GM19043 (cell line): Measurements from ENCODE around the gene EFNA5.

ENCODE experiments used
- ATAC-seq: cut with Tn5 transposase; IDR thresholded peaks from one replicate; pipeline ENCODE4 v1.9.1; 2021; ENCODE audit warnings: low read depth; ENCODE audit not compliant: unreplicated experiment

Gene EFNA5

DNA sequence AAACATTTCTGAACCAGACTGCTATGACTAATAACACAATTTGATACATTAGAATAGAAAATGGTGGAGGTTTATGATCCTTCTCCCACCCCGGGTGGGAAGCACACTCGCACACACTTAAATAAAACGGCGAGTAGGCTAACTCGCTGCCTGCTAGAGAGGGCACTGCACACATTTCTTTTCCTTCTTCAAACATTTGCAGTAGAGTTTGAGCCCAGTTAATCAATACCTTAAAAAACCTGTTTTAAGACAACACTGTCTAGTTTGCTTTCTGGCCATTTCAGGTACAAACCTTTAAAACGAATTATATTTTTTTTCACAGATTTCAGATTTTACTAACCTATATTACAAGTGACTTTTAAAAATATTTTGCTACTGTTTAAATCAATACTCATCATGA is 63.5 kb downstream of the EFNA5 start:
- no peak for ATAC-seq

DNA sequence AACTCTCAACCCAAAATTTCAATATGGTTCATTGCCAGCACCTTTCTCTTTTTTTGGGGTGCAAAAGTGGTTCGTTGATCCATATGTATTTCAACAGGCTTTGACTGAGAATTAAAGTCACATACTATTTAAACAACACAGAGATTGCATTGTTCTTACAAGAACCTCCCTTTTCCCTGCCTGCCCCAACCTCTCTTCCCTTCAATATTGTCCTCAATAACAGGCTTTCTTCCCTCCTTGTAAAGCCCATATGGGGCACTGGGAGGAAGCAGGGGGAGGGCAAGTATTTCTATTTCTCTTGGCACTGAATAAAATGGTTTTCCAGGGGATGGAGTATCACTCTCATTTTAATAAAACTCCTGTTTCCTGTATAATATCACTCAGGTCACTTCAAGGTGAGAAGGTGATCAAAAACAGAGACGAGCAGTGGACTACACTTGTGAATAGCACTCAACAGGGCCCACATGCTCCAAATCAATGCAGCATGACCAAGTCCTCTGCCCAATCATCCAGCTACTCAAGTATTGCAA is 65.1 kb downstream of the EFNA5 start:
- ATAC-seq = no peak

DNA sequence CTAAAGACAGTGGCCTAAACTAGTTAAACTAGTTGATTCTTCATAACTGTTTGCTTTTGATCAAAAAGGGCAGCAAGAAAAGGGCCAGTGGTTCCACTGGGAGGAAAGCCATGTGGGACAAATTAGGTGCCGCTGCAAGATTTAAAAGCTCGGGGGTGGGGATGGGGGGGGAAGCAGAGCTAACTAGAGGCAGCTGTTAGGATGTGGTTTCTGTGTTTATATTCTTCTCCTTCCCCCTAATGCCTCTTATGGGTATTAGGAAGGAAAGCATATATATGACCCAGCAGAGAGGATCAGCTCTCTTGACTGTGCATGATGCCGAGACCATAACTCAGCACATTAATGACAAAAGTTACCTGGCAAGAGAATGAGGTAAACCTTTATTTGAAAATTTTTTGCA is 65.7 kb downstream of the EFNA5 start:
- ATAC-seq = peak; percentile 61

DNA sequence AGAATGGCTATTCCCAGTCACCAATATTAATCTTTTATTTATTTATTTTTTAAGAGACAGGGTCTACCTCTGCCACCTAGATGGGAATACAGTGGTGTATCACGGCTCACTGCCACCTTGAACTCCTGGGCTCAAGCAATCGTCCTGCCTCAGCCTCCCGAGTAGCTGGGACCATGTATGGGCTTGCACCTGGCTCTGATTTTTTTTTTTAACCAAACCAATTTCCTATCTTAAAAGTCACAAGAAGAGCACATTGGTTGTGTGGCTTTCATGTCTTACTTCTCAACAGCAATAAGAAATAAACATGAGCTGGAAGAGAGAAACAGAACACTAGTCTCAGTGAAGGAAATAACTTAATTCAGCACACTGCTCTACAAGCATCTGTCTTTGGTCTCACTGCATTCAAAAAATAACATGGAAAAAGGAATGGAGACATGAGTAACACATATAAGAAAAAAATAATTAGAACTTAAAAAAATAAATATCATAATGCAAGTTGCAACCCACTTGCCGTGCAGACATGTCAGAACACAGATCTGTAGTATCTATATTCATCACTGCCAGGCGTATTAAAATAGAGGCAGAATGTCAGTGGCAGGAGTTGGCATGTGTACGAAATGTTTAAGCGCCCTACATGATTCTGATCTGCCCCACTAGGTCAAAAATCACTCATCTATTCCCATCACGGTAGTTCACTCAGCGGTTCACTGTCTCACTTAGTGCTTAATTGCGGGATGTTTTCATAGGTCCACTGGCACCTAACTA is 66.4 kb downstream of the EFNA5 start:
- ATAC-seq = no peak

DNA sequence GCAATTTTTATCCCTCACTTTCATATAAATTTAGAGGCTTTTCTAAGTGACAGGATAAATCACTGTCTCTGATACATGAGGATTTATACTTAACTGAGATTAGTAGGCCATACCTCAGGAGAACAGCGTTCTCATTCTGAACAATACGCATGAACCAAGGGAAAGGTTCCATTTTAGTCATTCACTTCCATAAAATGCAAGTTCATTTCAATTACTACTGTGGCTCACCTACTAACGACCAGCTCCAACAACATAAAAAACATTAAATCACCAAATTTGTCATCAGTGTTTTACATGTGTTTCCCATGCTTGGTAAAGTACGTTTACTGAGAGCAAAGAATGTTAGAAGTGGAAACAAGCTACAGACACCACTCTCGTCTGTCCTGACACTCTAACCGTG is 67.4 kb downstream of the EFNA5 start:
- ATAC-seq = no peak

DNA sequence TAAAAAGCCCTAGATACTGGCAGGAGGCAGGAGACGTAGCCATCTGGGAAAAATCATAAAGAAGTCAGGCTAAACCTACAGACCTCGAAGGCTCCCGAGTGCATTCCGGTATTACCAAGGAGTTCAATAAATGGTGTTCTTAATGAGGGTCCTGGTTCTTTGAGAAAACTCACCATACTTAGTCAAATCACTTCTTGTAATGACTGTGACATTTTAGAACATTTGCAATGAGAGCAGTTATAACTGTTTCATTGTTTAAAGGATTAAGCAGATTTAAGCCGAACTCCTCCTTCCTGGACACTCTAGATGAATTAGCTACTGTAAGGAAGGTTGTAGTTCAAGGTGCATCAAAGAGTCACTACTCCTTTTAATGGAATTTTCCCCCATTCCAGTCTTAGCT is 67.8 kb downstream of the EFNA5 start:
- ATAC-seq = no peak

DNA sequence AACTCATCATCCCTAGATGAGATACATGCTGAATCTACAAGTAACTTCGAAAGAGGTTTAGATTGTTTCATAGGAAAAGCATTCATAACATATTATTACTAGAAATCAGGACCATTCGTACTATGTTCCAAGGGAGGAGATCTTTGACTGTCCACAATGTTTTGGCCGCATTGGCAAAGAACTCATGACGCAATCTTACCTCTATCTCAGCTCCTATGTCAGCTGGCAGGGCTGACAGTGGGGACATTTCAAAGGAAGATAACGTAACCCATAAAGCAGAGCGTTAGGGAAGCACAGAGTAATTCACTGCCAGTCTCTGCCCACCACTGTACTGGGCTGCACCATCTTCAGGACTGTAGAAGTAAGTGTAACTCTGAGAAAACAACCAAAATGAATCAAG is 69.7 kb downstream of the EFNA5 start:
- no peak for ATAC-seq

DNA sequence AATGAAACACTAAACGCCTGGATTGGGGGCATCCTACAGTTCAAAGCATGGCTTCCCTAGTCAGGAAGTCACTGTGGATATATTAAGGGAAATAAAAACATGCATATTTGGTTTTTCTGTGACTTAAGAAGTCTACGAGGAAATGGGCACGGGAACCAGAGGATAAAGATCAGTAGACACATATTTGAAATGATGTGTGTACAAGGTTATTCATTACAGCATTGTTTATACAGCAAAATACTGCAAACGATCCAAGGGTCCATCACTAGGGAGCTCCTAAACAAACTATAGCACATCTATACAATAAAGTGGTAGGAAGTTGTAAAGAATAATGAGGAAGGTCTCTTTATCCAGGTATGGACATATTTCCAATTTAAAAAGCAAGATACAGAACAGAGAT is 71.8 kb downstream of the EFNA5 start:
- no peak for ATAC-seq

DNA sequence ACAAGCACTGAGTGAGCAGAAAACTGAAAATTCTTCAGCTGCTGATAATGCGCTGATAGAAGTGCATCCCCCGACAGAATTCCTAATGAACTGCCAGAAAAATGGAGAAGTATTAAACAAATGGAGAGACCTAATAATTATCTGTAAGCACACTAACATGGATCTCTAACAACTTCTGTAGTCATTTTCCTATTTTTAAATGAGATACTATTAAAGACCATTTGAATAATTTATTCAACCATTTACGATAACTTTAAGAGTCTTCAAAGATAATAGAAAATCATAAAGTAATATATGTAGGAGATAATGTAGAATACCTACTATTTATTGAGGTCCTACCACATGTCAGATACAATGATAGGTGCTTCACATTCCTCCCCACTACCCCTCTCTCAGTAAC is 72.9 kb downstream of the EFNA5 start:
- ATAC-seq = no peak

DNA sequence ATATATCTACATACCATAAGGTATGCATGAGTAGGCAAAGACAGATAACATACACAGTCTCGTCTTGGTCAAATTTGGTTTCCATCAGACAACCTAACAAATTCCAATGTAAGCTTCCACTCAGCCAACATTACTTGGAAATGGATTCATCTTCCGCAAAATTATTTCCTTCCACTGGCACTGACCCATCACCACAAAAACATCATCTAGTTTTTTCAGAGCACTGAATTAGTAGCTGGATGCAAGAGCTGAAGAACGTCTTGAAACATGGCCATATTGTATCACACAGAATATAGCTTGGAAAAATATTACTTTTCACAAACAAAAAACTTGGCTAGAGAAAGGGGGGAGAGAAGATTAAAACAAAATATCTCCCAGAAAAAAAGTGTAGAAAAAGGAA is 73.5 kb downstream of the EFNA5 start:
- ATAC-seq = no peak

DNA sequence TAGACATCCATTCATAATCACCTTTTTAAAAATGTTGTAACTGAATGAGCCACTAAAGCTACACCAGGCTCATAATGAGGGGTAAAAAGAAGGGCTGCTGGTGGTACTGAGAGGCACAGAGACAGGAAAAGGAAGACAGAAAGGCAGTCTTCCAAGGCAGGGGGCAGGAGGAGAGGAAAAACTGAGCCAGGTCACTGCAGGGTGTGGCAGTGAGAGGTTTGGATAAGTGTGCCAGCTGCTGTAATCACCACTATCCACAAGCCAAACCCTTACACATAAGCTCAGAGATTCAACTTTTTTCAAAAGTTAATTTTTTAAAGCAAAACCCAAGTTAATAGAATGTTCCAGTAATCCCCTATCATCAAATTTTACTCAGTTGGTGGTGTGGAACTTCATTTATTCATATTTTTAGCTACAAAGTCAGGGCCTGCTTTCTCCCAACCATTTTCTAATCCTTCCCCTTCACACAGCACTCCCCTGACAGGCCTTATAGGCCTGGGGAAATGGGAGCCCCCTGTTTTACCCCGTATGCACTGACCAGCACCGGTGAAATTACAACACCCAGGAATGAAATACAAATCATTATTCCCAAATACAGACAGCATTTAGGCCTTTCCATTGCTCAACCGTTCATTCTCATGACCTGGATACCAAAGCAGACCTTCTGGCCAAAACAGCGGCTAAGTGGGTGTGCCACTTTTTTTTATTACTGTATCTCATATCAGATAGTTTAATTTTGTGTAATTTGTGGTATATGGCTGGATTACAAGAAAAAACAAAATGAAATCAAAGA is 76.3 kb downstream of the EFNA5 start:
- ATAC-seq = no peak

DNA sequence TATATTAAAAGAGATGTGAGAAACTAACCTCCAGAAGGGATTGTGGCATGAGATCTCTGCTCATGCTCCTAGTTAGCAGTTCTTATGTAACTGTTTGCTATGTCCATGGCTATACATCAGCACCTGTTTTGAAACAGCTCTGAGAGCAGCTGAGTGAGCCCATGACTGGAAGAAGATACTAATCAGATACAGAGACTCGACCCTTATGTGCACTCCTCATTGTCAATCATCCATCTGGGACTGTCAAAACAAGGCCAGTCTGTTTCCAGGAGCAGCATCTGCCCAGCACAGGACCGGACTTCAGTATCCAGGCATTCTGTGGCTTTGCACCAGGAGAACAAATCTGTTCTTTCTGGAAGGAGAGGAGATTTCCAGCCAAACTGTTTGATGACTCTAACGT is 77.7 kb downstream of the EFNA5 start:
- no peak for ATAC-seq

DNA sequence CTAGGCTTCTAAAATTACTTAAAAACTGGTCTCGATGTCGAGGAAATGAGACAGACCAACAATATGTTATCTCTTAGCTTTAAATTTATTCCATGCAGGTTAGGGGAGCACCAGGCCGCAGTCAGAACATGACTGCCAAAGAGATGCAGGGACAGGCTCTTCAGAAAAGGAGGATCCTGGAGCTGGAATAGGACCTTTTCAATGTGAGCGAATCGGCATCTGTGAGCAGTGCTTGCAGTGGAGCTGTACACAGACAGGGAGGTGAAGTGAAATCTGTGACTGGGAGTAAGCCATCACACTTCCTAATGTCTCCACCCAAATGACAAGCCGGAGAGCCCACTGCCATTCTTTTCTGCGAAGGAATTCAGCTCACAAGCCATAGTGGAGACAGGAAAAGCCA is 78.2 kb downstream of the EFNA5 start:
- ATAC-seq = no peak

DNA sequence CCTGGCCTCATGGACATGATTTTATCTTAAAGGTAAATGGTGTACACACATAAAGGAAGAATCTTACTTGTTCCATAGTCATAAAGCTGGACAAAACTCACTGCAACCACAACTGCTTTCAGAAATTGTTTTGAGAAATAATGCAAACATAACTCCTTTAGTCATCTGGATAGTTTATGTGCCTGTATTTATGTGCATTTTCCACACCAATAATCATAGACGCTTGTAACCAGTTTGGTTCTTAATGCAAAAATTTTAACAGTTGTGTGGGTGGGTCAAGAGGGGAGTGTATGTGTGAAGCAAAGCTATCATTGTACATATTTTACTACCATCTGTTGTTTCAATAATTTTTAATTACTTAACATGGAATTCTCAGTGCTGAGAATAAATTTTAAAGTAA is 80.1 kb downstream of the EFNA5 start:
- no peak for ATAC-seq

DNA sequence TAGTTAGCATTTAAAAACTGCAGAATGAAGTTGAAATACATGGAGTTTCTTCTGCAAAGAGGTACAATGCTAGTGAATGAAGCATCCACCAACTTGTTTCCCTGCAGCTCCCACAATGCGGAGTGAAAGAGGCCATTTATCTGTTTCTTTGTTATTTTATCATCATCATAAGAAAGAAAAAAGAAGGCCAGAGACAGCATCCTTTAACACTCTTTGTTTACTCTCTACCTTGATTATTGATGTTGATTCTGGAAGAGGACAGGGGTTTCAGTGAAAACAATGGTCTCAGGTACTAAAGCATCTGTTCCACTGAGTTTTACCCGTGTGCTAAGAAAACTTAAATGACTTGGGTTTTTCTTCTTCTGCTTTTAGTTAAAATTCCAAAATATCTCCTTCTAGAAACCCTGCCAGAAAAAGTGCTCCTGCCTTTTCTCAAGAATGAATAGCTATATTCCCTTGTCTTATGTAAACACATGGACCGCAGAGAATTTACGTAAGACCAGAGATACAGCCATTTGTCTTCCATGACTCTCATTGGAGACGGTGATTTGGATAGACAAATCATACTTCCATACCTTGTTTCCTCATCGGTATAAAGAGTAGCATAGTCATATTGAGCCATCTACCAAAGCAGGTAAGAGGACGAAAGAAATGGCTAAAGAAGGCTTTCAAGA is 81.1 kb downstream of the EFNA5 start:
- ATAC-seq = no peak

DNA sequence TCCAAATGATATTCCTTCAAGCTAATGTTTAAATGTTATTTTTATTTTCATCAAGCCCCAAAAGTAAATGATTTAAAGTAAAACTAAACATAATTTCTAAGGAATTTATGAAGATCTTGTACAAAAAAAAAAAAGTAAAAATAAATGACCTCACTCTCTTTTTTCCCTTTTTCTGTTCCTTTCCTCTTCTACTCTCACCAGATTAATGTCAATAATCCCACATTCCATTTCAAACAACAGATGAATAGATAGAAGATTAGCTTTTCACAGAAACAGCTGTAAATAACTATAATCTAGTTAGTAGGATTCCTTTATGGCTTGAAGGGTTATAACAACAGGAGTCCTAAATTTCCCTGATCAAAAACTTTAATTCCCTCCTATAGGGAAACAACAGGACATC is 88.1 kb downstream of the EFNA5 start:
- ATAC-seq = no peak

DNA sequence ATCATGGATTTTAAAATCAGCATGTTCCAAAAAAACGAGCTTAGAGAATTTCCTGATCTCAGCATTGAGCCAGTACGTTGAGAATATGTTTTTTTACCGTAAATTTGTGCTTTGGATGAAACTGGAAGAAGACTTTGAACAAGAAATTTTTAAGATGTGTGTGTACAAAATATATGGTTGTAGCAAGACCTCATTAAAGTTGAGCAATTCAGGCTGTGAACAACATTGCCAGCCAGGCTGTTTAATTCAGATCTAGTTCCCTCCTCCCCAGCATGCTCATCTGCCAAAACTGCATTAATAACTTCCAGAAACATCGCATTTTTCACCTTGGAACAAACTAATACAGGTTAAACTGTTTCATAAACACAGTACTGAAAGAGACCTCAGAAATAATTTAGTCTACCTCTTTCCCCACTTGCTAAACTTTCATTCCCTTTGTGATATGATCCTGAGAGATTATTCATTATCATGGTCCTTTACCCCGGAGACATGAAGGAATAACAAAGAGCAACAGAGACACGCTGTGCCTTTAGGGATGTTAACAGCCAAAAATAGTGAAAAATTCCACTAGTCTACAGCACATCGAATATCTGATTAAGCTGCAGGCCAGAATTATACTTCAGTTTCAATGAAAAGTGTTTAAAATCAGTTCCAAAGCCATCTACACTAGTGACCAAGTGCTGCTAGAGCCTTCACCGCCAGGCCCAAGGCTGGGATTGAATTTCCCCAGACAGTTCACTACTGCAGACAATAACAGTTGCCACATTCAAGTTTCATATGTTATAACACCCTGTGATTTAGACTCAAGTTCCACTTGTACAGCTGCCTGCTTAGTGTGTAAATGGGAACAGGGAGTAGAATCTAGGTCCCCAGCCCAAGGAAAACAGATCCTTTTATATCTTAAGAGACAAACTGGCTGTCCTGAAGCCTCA is 89.6 kb downstream of the EFNA5 start:
- ATAC-seq = no peak

DNA sequence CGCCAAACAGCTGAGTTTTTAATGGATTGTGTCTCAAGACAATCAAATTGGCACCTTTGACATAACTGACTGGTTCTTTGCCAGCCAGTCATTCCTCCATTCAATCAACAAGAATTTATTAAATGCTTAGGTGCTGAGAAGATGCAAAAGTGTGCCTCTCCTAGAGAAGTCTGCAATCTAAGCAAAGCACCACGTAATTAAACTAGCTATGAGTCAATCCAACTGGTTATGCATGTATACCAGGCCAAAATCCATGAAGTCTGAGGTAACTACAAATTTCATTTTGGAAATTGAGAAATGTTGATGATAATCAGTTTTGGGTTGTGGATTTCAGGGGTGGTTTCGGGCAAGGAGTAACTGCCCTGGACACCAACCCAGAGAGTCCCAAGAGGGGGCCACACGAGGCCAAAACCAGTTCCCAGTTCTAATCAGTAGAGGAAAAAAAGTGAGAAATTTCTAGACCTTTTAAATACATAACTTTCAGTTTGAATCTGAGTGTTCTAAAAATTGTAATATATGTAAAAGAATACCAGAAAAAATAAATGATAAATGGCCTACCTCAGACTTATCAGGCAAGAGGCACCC is 92.6 kb downstream of the EFNA5 start:
- ATAC-seq = no peak

DNA sequence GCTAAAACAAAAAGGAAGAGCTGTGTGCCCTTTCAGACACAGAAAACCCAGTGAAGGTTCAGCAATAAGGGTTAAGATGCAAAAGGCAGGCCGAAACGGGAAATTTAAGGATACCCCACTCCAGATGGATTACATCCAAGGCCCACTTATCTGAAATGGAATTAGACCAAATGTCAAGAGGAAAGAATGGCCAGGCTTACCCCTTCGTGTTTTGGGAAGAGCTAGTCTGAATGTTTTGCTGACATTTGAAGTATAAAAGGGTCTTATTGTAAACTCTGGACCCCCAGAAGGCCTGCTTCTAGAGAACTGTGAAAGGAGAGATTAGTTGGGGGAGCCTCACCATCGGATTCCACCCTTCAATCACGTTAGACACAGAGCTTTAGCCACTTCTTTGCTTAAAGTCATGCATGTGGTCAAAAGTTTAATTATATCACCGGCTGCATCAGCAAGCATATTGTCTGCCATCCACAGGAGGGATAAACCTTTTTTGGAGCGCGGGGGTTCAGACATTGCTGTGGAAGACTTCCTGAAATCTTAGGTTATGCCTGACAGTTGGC is 93.3 kb downstream of the EFNA5 start:
- no peak for ATAC-seq
